Heart left ventricle (tissue), 16 donors: ENCODE measurements around the gene MRPL58. TPM values are rescaled to one million over a fixed set of nuclear protein-coding genes. Genes with fewer than 3 reads are reported as not detected.

ENCODE experiments used
- ATAC-seq, 4 donors: fragments of 200-7000 bp; cut with Tn5 transposase; one replicate each; pipeline ENCODE4 v1.9.1; 2020 to 2022; ENCODE audit warnings: moderate library complexity in 4 of 4, mild to moderate bottlenecking in 3 of 4, moderate number of reproducible peaks in 1 of 4
- DNase-seq, 5 donors: peaks; one replicate each; pipeline ENCODE4 v3.0.0-alpha.2; 2020
- H3K27ac ChIP-seq, 12 donors: fragments of 200-600 bp; sonication (generic) in 4 of 12; one replicate each; pipeline versions ENCODE4 v1.5.0 to v1.8.0; 2016 to 2022; ENCODE audit warnings: mild to moderate bottlenecking in 2 of 12
- H3K27me3 ChIP-seq, 9 donors: fragments of 200-600 bp; sonication (generic) in 2 of 9; one replicate each; pipeline versions ENCODE4 v1.5.1 to v1.8.0; 2016 to 2022; ENCODE audit warnings: mild to moderate bottlenecking in 3 of 9
- H3K36me3 ChIP-seq, 9 donors: fragments of 200-600 bp; sonication (generic) in 2 of 9; one replicate each; pipeline versions ENCODE4 v1.5.0 to v1.8.0; 2018 to 2022; ENCODE audit warnings: mild to moderate bottlenecking in 2 of 9
- H3K4me1 ChIP-seq, 12 donors: fragments of 200-600 bp; sonication (generic) in 4 of 12; one replicate each; pipeline versions ENCODE4 v1.5.0 to v1.8.0; 2016 to 2022; ENCODE audit warnings: mild to moderate bottlenecking in 3 of 12
- H3K4me3 ChIP-seq, 12 donors: fragments of 200-600 bp; sonication (generic) in 4 of 12; one replicate each; pipeline versions ENCODE4 v1.5.0 to v1.8.0; 2017 to 2022; ENCODE audit warnings: mild to moderate bottlenecking in 9 of 12, moderate library complexity in 4 of 12
- H3K9me3 ChIP-seq, 12 donors: fragments of 200-600 bp; sonication (generic) in 4 of 12; one replicate each; pipeline versions ENCODE4 v1.5.0 to v1.8.0; 2016 to 2022; ENCODE audit warnings: mild to moderate bottlenecking in 1 of 12
- POLR2A ChIP-seq, 2 donors: fragments of 450-650 bp; IDR thresholded peaks; one replicate each; pipeline ENCODE4 v1.6.1; 2017; ENCODE audit warnings: antibody characterized with exemption in 2 of 2, mild to moderate bottlenecking in 2 of 2, moderate library complexity in 2 of 2
- WGBS, 4 donors: extraction: QIAGEN DNeasy Blood & Tissue Kit in 2 of 4; methylation state at CpG; one replicate each; pipeline versions ENCODE4 v1.1.5 to v1.1.7; 2013 to 2018; 5-methylcytosine and 5-hydroxymethylcytosine counted together
- intact Hi-C, 10 donors: fragments of 100-400 bp; cut with DNase I; formaldehyde crosslinking; loops; one replicate each; pipeline versions ENCODE4 v1.11.1 to v1.14.2; 2022
- polyA plus RNA-seq, 2 donors: library from polyadenylated mRNA; stranded (reverse); fragments of 200-250 nt; gene quantifications; one replicate each; pipeline ENCODE4 v1.2.3, GENCODE V29; 2013
- total RNA-seq, 9 donors: library from RNA; depleted of rRNA in 2 of 9; stranded (reverse); fragments of >200 nt in 2 of 9; fragmentation: NEBNext Ultra II Directional in 3 of 9; extraction: Animal tissue kit (Norgen Biotek cat#: 25700) in 3 of 9; gene quantifications; one replicate each; pipeline versions ENCODE4 v1.1.0 to v1.2.4, GENCODE V29; 2016 to 2023
- TF ChIP-seq, protein P1 (sequence below), 12 donors: fragments of 200-600 bp; sonication (generic) in 4 of 12; IDR thresholded peaks; one replicate each; pipeline versions ENCODE4 v1.5.0 to v1.8.0; 2018 to 2022; ENCODE audit warnings: antibody characterized with exemption in 12 of 12, mild to moderate bottlenecking in 5 of 12
- donor health status: ischemic (EF 13 %, LVEDD 7.1; RV severe dilation, severe dysfunction).
- donor health status: healthy with polysubstance abuse.
- donor health status: DM: no; HTN: yes; CAD: no.
- donor health status: DM: no; HTN: no; CAD: no.
- donor health status: ischemic (EF 25% LVEDD 6.9; RV normal size, moderate dysfunction).
- donor health status: ischemic (EF 25% LVEDD 5.7; RV mildly dilated, moderate dysfunction).
- donor health status: healthy.
- donor health status: DM: yes; HTN: yes; CAD: no.
- donor health status: ischemic (EF 35%, LVEDD 5.7; RV mildly dilated, moderate dysfunction).
- donor health status: nonischemic (EF 11% LVEDD 7.7; RV severe dilation, severe dysfunction).
- donor health status: DM: yes; HTN: yes; CAD: no.
- donor health status: PGD.
- donor health status: ischemic (EF 29% LVEDD 5.4; RV normal size, mild dysfunction).
- donor health status: nonischemic (EF 23%, LVEDD 6.1; RV moderate dilation, normal function).

Gene MRPL58
- total and polyA plus RNA-seq, 11 donors: 41.0 to 93.8 (median 60.9) TPM

DNA sequence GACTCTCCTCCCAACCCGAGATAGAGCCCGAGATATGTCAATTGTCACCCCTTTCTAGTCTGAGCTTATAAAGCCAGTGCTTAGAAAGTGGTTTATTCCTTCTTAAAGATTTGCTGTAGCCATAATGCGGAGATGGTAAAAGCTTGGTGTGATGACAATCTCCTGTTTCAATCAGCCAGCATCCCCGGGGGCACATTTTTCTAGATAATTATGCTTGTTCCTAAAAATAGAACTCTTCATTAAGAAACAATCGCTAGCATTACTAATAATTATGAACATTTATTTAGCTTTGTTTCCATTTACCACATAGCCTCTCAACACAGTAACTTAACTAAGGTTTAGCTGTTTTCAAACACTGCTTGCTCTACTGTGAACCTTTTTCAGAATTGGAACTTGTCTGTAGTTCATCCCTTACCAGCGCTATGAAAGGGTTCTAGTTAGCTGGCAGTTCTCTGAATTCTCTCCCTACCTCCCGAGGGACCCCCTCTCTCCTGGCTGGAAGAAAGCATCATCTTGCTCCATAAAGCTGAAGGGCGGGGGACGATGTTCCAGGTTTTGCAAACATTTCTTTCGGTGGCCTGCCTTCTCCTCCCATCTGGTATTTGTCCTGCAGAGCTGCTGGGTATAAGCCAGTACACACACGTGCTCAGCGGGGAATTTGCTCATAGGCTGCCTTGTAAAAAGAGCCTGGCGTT is 922 bp upstream of the MRPL58 start:
- TF ChIP-seq, protein P1, sequence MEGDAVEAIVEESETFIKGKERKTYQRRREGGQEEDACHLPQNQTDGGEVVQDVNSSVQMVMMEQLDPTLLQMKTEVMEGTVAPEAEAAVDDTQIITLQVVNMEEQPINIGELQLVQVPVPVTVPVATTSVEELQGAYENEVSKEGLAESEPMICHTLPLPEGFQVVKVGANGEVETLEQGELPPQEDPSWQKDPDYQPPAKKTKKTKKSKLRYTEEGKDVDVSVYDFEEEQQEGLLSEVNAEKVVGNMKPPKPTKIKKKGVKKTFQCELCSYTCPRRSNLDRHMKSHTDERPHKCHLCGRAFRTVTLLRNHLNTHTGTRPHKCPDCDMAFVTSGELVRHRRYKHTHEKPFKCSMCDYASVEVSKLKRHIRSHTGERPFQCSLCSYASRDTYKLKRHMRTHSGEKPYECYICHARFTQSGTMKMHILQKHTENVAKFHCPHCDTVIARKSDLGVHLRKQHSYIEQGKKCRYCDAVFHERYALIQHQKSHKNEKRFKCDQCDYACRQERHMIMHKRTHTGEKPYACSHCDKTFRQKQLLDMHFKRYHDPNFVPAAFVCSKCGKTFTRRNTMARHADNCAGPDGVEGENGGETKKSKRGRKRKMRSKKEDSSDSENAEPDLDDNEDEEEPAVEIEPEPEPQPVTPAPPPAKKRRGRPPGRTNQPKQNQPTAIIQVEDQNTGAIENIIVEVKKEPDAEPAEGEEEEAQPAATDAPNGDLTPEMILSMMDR (IDR thresholded peaks at IDR 0.05): no peak
- TF ChIP-seq POLR2A (IDR thresholded peaks at IDR 0.05): no peak
- DNase-seq (peak in 4 of 5 donors; percentile 63 to 76 (median 67)), ATAC-seq (peak; percentile 61 to 85 (median 82))
- intact Hi-C loops: loop anchor here in 9 of 10 donors (1.0 to 5.0 kb wide), 10 partner anchors 19 to 50 kb away; partner anchors contain the start of gene CDR2L (in 1 of the 9)
- H3K9me3 ChIP-seq: no peaks in the 10 kb centered on the region
- H3K4me1 ChIP-seq: peaks cover 0 to 34% (median 22%) of the 10 kb centered on the region in 12 donors
- WGBS, 4 donors: 26 to 38% (median 33%) methylated on average over 13 of the region's 13 CpGs
- H3K36me3 ChIP-seq: peaks cover 0 to 10% (median 3%) of the 10 kb centered on the region in 9 donors
- no peaks in the 10 kb centered on the region for H3K27me3 ChIP-seq
- H3K4me3 ChIP-seq: peak overlapping the region in 11 of 12 donors; percentile 68 to 96 (median 91)
- H3K27ac ChIP-seq: peak overlapping the region; percentile 52 to 96 (median 90)

DNA sequence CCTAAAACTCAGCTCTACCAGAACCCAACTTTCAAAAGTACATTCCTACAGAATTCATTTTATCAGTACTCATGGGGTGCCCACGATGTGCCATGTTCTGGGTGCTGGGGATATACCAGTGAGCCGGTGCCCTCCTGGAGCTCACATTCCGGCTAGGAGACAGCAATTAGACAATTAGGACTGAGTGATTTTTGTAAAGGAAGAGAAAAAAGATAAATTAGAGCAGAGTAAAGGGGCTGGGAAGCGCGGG is 449 bp upstream of the MRPL58 start:
- WGBS, 4 donors: 20 to 39% (median 36%) methylated on average over 5 of the region's 5 CpGs
- intact Hi-C loops: loop anchor here in 9 of 10 donors (1.0 to 5.0 kb wide), 9 partner anchors 21 to 51 kb away; partner anchors contain the start of gene CDR2L (in 1 of the 9)

DNA sequence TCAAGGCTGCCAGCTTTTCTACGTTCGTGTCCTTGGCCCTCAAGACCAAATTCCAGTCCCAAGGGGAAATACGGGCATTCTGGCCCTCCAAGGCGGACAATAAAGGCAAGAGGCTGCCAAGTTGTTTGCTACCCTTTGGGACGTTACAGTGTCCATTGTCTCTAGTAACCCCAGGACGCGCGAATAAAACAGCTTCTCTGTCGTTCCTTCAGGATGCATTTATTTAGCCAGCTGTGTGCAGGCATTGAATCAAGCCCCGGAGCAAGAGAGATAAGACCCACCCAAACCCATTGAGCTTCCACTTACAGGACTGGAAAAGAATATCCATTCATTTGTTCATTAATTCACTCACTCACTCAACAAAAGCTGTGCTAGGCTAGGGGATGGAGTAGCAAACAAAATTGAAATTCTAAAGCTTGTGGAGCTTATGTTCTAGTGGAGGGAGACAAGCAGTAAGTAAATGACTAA is 656 bp downstream of the MRPL58 start:
- WGBS, 4 donors: 0 to 1% (median 0%) methylated on average over 10 of the region's 10 CpGs
- Histone ChIP-seq H3K27ac (peak overlapping the region; percentile 52 to 96 (median 90)), H3K4me1 (peaks cover 0 to 34% (median 22%) of the 10 kb centered on the region in 12 donors), H3K9me3 (no peaks in the 10 kb centered on the region), H3K27me3 (no peaks in the 10 kb centered on the region), H3K4me3 (peak overlapping the region; percentile 68 to 96 (median 89)), H3K36me3 (peaks cover 0 to 23% (median 10%) of the 10 kb centered on the region in 9 donors)
- TF ChIP-seq POLR2A (IDR thresholded peaks at IDR 0.05): no peak
- no peak for ATAC-seq
- no peak for DNase-seq
- intact Hi-C loops: loop anchor here in 9 of 10 donors (2.0 to 5.0 kb wide), 7 partner anchors 20 to 51 kb away; no protein-coding TSS in a partner anchor

More for the DNA sequence above, 449 bp upstream of the MRPL58 start:
- ATAC-seq (no peak), DNase-seq (no peak)
- Histone ChIP-seq H3K27ac (peak overlapping the region; percentile 52 to 96 (median 90)), H3K4me1 (peaks cover 0 to 34% (median 22%) of the 10 kb centered on the region in 12 donors), H3K4me3 (peak overlapping the region; percentile 68 to 96 (median 89)), H3K9me3 (no peaks in the 10 kb centered on the region), H3K27me3 (no peaks in the 10 kb centered on the region), H3K36me3 (peaks cover 0 to 12% (median 7%) of the 10 kb centered on the region in 9 donors)
- no peak for TF ChIP-seq POLR2A (IDR thresholded peaks at IDR 0.05)
- TF ChIP-seq, protein P1 (IDR thresholded peaks at IDR 0.05): no peak

DNA sequence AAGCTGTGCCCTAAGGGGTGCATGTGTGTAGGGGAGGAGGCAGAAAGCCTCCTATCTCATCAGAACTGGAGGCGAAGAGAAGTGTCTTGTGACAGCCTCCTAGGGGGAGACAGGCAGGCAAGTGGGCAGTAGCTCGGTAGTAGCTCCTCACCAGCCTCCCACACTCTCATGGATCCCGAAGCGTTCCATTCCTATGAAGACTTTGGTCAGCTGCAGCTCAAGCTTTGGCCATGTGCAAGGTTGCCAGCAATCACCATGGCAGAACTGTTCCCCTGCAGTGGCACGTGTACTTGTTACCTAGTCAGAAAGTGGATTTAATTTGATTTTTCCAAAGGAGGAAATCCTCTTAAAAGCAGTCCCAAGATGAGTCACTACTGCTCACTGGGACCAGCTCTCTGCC is 6.7 kb downstream of the MRPL58 start:
- H3K27me3 ChIP-seq: no peaks in the 10 kb centered on the region
- no peaks in the 10 kb centered on the region for H3K9me3 ChIP-seq
- ATAC-seq (no peak), DNase-seq (no peak)
- peaks cover 0 to 69% (median 54%) of the 10 kb centered on the region in 9 donors for H3K36me3 ChIP-seq
- TF ChIP-seq POLR2A (IDR thresholded peaks at IDR 0.05): no peak
- TF ChIP-seq, protein P1 (IDR thresholded peaks at IDR 0.05): no peak
- H3K4me1 ChIP-seq: peaks cover 0 to 4% (median 0%) of the 10 kb centered on the region in 12 donors
- intact Hi-C loops: no loop called here
- 84 to 91% (median 88%) methylated on average over 5 of the region's 5 CpGs for WGBS, 4 donors
- no peak overlapping the region for H3K4me3 ChIP-seq
- no peak overlapping the region for H3K27ac ChIP-seq
